Epithelial cell of prostate (primary cell): Measurements from ENCODE around the gene PLCB3.

Experiments used
- DNase-seq: peaks from one replicate; pipeline ENCODE4 v3.0.0-alpha.2; 2011; ENCODE audit warnings: low read depth, low spot score
- H3K27ac ChIP-seq: fragments of 450-650 bp; 2 replicates; pipeline ENCODE4 v1.5.1; 2017; ENCODE audit warnings: mild to moderate bottlenecking

Gene PLCB3

GRCh38 chr11:64220271-64220670 lies 31.1 kb upstream of the PLCB3 start:
- no peak for DNase-seq
- no peak overlapping the region for H3K27ac ChIP-seq

GRCh38 chr11:64220798-64221197 lies 30.5 kb upstream of the PLCB3 start:
- H3K27ac ChIP-seq = no peak overlapping the region
- no peak for DNase-seq

- H3K27ac ChIP-seq = no peak overlapping the region
Observed at GRCh38 chr11:64222651-64223000, 28.7 kb upstream of the PLCB3 start.

GRCh38 chr11:64223001-64223651 lies 28.2 kb upstream of the PLCB3 start:
- H3K27ac ChIP-seq = peak overlapping the region; percentile 10
- no peak for DNase-seq

More at GRCh38 chr11:64222651-64223000, 28.7 kb upstream of the PLCB3 start:
- no peak for DNase-seq

- peak overlapping the region; percentile 10 for H3K27ac ChIP-seq
- DNase-seq = no peak
Observed at GRCh38 chr11:64224151-64224890, 27.0 kb upstream of the PLCB3 start.

- no peak for DNase-seq
Observed at GRCh38 chr11:64224891-64225607, 26.3 kb upstream of the PLCB3 start.

GRCh38 chr11:64225608-64226506 lies 25.5 kb upstream of the PLCB3 start, which contains the start of the genes NUDT22 and TRPT1:
Gene NUDT22, plus strand, starts transcription at chr11:64226274. Its CDS starts 379 bp downstream, at chr11:64226653.
Gene TRPT1, minus strand, starts transcription at chr11:64226186. Its CDS starts 326 bp downstream, at chr11:64225860.
- peak within 1 kb of the TSS; percentile 66 for H3K27ac ChIP-seq

More at GRCh38 chr11:64224891-64225607, 26.3 kb upstream of the PLCB3 start:
- H3K27ac ChIP-seq = peak overlapping the region; percentile 66

GRCh38 chr11:64226507-64227051 lies 24.8 kb upstream of the PLCB3 start:
- DNase-seq = no peak
- H3K27ac ChIP-seq = peak overlapping the region; percentile 66

More at GRCh38 chr11:64225608-64226506, 25.5 kb upstream of the PLCB3 start, which contains the start of the genes NUDT22 and TRPT1:
- DNase-seq = no peak

GRCh38 chr11:64227405-64227956 lies 23.8 kb upstream of the PLCB3 start:
- no peak for DNase-seq
- H3K27ac ChIP-seq = peak overlapping the region; percentile 66

GRCh38 chr11:64229090-64229743 lies 22.1 kb upstream of the PLCB3 start:
- peak overlapping the region; percentile 34 for H3K27ac ChIP-seq
- DNase-seq = no peak

GRCh38 chr11:64229744-64230170 lies 21.6 kb upstream of the PLCB3 start:
- H3K27ac ChIP-seq = peak overlapping the region; percentile 34
- DNase-seq = no peak

GRCh38 chr11:64230171-64230984 lies 21.0 kb upstream of the PLCB3 start, which contains the start of gene DNAJC4:
Gene DNAJC4, plus strand, starts transcription at chr11:64230548. Its CDS starts 307 bp downstream, at chr11:64230855.
- H3K27ac ChIP-seq = peak within 1 kb of the TSS; percentile 34
- no peak for DNase-seq

GRCh38 chr11:64230985-64231365 lies 20.4 kb upstream of the PLCB3 start:
- H3K27ac ChIP-seq = peak overlapping the region; percentile 34

GRCh38 chr11:64231546-64231945 lies 19.8 kb upstream of the PLCB3 start:
- H3K27ac ChIP-seq = no peak overlapping the region
- no peak for DNase-seq

More at GRCh38 chr11:64230985-64231365, 20.4 kb upstream of the PLCB3 start:
- DNase-seq = no peak

GRCh38 chr11:64232182-64232966 lies 19.0 kb upstream of the PLCB3 start:
- DNase-seq = no peak
- no peak overlapping the region for H3K27ac ChIP-seq

GRCh38 chr11:64232967-64233315 lies 18.4 kb upstream of the PLCB3 start:
- no peak overlapping the region for H3K27ac ChIP-seq
- no peak for DNase-seq
